Urinary bladder (tissue), 4 donors: ENCODE measurements around the gene C18orf32. TPM values are rescaled to one million over a fixed set of nuclear protein-coding genes. Genes with fewer than 3 reads are reported as not detected.
A peak's percentile ranks its signal among the peaks of the same experiment; 100 is the strongest.
"Not testable (repeated sequence)": the region's sequence is repeated elsewhere in the genome, so short reads cannot be mapped to it uniquely, and the experiment has no call there.

Experiments
- DNase-seq: peaks from one replicate; pipeline ENCODE4 v3.0.0-alpha.2; 2015; ENCODE audit errors: extremely low spot score
- H3K27ac ChIP-seq: one replicate; pipeline ENCODE4 v1.5.1; 2013; ENCODE audit warnings: low read depth, mild to moderate bottlenecking, moderate library complexity
- H3K36me3 ChIP-seq: one replicate; pipeline ENCODE4 v1.6.1; 2013; ENCODE audit warnings: mild to moderate bottlenecking, moderate library complexity; ENCODE audit not compliant: insufficient read depth
- H3K4me1 ChIP-seq: one replicate; pipeline ENCODE4 v1.6.1; 2013; ENCODE audit warnings: mild to moderate bottlenecking, moderate library complexity; ENCODE audit not compliant: insufficient read depth
- H3K4me3 ChIP-seq: one replicate; pipeline ENCODE4 v1.5.1; 2013; ENCODE audit warnings: low read depth, low read length
- WGBS: extraction: QIAGEN DNeasy Blood & Tissue Kit; methylation state at CpG from one replicate; pipeline ENCODE4 v1.1.7; 2013; 5-methylcytosine and 5-hydroxymethylcytosine counted together
- polyA plus RNA-seq: library from polyadenylated mRNA; stranded (reverse); fragments of 200-250 nt; gene quantifications from one replicate; pipeline ENCODE4 v1.2.3, GENCODE V29; 2013
- total RNA-seq: library from RNA; depleted of rRNA; stranded (reverse); fragments of >200 nt; gene quantifications from one replicate; pipeline ENCODE4 v1.2.3, GENCODE V29; 2014
- donor health status: healthy with polysubstance abuse.
- donor health status: healthy.

The C18orf32 gene
- total RNA-seq (38.3 TPM), polyA plus RNA-seq (81.5 TPM)

DNA sequence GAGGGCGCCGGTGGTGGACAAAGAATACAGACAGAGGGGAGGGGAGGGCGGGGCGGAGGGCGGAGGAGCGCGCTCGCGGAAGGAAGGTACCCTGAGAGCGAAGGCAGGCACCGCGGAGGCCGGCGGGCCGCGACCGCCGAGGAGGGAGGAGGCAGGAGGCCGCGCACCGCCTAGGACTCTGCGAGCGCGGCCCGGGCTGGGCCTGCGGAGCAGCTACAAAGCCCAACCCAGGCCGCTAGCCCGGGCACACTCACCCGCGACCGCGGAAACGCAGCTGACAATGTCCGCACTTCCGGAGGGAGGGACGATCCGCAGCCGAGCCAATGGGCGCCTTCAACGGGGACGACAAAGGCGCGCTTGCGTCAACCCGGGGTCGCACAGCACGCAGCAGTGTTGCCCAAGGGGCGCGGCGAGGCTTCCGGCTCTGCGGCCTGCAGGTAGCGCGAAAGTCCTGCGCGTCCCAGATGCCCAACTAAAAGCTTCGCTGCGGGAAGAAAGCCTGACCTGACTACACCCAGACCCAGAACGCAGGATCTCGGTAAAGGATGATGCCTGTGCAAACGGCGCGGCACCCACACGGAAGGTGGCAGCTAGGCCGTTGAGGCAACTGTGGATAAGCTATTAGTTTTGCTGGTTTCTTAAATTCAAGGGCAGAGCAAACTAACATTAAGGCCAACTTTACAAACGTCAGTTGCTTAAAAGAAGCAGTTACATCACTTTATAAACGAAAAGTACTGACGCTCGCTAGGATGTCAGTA, at the start of gene C18orf32:
C18orf32 (minus strand) TSS at position 282 of the 758 bp plus-strand sequence. CDS start 3,486 bp downstream, outside the sequence.
- H3K36me3 ChIP-seq, result peaks cover 3% of the 10 kb centered on the region
- H3K4me3 ChIP-seq, result peak within 1 kb of the TSS; percentile 78
- DNase-seq, result peak; percentile 83
- 4% methylated on average over 69 of the region's 69 CpGs for WGBS
- H3K4me1 ChIP-seq, result peaks cover 2% of the 10 kb centered on the region
- H3K27ac ChIP-seq, result peak within 1 kb of the TSS; percentile 94

DNA sequence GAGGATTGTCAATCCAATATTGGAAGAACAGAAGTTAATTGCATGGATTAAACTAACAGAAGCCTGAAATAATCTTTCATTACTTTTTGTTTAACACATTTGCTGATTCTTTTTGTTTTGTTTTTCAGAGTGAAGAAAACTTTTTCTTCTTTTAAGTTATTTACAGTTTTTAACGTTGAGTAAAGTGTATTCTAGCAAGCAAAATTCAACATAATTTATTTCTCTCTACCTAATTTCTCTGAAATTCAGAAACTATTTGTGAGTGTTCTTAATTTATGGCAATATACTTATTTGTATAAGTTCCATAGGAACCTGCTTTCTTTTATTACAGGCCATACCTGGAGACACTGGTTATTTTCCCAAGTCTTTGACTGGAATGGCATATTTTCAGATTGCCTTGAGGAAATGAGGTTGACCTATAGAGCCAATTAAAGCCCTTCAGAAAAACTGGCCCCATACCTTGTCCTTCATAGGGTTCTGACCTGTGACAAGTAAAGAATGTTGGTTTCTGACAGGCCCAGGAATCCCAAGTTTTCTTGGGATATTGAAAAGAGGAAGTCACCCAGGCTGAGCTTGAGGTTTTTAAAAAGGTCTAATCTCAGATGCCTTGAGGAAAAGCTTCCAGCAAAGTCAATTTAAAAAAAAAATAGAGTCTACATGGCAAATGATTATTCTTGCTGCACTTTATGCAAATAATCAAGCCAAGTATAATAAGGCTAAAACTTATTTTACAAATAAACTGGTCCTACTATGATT, 48.0 kb upstream of the C18orf32 start:
- no peaks in the 10 kb centered on the region for H3K4me1 ChIP-seq
- no peaks in the 10 kb centered on the region for H3K36me3 ChIP-seq
- no peak overlapping the region for H3K27ac ChIP-seq
- DNase-seq, result no peak
- H3K4me3 ChIP-seq, result no peak overlapping the region
- 92% methylated on average over 1 of the region's 1 CpG for WGBS

DNA sequence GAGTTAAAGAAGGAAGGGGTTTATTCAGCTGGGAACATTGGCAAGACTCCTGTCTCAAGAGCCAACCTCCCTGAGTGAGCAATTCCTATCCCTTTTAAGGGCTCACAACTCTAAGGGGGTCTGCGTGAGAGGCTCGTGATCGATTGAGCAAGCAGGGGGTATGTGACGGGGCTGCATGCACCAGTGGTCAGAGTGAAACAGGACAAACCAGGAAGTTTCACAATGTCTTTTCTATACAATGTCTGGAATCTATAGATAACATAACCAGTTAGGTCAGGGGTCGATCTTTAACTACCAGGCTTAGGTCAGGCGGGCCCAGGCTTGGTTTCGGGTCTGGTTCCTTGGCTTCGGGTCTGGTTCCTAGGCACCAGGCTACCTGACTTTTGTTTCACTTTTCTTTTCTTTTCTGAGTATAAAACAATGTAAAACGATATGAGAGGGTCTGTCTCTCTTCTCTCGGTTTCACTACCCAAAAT, 44.7 kb upstream of the C18orf32 start:
- no peaks in the 10 kb centered on the region for H3K4me1 ChIP-seq
- WGBS, result 62% methylated on average over 10 of the region's 10 CpGs
- no peaks in the 10 kb centered on the region for H3K36me3 ChIP-seq
- H3K27ac ChIP-seq, result no peak overlapping the region
- no peak for DNase-seq
- H3K4me3 ChIP-seq, result no peak overlapping the region

DNA sequence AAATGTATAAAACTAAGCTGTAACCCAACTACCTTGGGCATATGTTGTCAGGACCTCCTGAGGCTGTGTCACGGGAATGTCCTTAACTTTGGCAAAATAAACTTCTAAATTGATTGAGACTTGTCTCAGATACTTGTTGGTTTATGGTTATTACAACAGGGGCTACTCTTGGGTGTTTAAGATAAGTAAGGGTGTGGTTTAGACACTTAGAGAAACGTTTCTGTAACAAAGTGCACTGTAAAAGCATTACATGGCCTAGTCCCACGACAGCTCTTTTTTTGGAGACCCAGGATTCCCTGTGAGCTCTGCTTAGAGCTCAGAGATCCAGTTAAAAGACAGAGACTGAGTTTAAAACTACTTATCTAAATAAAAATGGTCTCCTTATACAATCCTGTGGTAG, 42.6 kb upstream of the C18orf32 start:
- no peaks in the 10 kb centered on the region for H3K4me1 ChIP-seq
- H3K36me3 ChIP-seq, result no peaks in the 10 kb centered on the region
- WGBS, result 61% methylated on average over 3 of the region's 3 CpGs
- DNase-seq, result no peak
- H3K4me3 ChIP-seq, result no peak overlapping the region
- no peak overlapping the region for H3K27ac ChIP-seq

DNA sequence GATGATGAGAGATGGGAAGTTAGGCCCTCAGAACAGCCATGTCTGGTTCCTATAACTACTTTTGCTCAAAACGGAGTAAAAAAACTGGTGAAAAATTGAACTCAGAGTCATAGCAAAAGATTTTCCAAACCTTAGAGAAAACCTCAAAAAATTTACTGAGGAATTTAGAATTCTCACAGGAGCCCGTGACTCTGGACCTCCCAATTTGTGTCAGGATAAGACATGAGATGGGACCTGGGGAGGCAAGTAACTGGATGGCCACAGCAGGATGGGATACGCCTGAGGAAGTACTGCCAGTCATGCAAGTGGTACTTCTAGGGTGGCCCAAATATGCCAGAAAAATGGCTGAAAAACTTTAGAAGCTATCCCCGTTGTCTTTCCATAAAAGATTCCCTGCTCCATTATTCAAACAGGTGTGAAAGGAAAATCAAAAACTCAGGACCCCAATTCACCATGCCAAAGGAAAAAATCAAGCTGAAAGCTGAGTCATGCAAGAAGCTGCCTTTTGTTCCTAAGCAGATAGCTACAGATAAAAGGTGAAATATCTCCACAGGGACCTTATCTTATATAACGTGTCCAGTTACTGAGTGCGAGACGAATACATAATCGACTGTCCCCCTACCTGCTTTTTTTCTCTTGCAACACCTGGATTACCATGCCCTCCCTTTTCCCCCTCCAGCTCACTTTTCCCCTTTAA, 40.7 kb upstream of the C18orf32 start:
- H3K36me3 ChIP-seq, result no peaks in the 10 kb centered on the region
- no peak for DNase-seq
- H3K4me3 ChIP-seq, result no peak overlapping the region
- H3K27ac ChIP-seq, result no peak overlapping the region
- WGBS, result 47% methylated on average over 8 of the region's 8 CpGs
- no peaks in the 10 kb centered on the region for H3K4me1 ChIP-seq

DNA sequence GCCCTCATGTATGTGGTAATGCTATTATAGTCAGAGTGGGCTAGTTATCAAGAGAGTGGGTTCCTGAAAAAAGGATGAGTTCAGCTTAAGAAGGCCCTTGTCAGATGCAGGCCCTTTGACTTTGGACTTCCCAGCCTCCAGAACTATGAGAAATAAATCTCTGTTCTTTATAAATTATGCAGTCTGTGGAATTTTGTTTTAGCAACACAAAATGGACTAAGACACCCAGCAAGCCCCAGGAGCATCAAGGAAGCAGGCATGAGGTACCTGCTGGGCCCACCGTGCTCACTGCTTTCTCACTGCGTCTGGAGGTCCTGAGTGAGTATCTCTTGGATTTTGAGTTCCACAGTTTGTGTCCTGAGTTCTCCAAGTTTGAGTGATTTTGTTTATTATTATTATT, 38.9 kb upstream of the C18orf32 start:
- Histone ChIP-seq H3K27ac (no peak overlapping the region), H3K36me3 (no peaks in the 10 kb centered on the region), H3K4me1 (no peaks in the 10 kb centered on the region), H3K4me3 (no peak overlapping the region)
- no peak for DNase-seq
- WGBS, result 96% methylated on average over 2 of the region's 2 CpGs

DNA sequence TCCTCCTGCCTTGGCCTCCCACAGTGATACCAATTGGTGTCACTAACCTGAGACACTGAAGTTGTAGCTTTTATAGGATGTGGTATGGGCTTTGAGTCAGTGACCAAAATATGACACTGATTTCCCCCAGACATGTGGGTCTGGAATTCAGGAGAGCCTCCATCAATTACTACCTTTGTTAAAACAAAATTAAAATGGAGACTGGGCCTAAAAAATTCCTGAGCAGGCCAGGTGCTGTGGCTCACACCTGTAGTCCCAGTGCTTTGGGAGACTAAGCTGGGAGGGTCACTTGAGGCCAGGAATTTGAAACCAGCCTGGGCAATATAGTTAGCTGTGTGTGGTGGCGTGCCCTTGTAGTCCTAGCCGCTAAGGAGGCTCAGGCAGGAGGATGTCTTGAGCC, 37.9 kb upstream of the C18orf32 start:
- H3K36me3 ChIP-seq, result no peaks in the 10 kb centered on the region
- no peak overlapping the region for H3K4me3 ChIP-seq
- DNase-seq, result no peak
- WGBS, result 98% methylated on average over 2 of the region's 2 CpGs
- H3K4me1 ChIP-seq, result no peaks in the 10 kb centered on the region
- no peak overlapping the region for H3K27ac ChIP-seq

DNA sequence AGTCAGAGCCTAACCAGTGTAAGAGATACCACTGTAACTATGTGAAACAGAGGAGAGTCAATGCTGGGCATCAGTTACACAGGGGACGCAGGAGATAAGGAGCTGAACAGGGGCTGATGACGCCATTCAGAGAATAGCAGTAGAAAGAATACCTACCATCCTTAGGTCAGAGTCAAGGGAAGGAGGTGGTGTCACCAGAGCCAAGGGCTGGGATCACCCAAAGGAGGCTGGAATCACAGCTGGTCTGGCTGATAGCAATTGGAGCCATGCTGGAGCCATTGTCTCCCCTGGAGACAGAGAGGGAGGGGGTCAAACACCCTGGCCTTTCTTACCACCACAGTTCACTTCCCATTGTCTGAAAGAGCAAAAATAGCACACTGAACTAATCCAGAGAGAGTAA, 37.3 kb upstream of the C18orf32 start:
- no peak overlapping the region for H3K4me3 ChIP-seq
- no peak for DNase-seq
- H3K36me3 ChIP-seq, result no peaks in the 10 kb centered on the region
- H3K4me1 ChIP-seq, result no peaks in the 10 kb centered on the region
- WGBS, result 95% methylated on average over 2 of the region's 2 CpGs
- H3K27ac ChIP-seq, result no peak overlapping the region

DNA sequence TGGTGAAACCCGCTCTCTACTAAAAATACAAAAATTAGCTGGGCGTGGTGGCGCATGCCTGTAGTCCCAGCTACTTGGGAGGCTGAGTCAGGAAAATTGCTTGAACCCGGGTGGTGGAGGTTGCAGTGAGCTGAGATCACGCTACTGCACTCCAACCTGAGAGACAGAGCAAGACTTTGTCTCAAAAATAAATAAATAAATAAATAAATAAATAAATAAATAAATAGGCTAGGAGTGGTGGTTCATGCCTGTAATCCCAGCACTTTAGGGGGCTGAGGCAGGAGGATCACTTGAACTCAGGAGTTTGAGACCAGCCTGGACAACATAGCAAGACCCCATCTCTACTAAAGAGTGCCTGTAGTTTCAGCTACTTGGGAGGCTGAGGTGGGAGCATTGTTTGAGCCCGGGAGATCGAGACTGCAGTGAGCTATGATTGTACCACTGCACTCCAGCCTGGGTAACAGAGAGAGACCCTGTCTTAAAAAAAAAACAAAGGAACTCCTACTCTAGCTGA, 36.6 kb upstream of the C18orf32 start:
- not testable (repeated sequence) for DNase-seq, H3K36me3 ChIP-seq, H3K4me1 ChIP-seq, H3K27ac ChIP-seq, H3K4me3 ChIP-seq
- WGBS, result 94% methylated on average over 7 of the region's 7 CpGs

DNA sequence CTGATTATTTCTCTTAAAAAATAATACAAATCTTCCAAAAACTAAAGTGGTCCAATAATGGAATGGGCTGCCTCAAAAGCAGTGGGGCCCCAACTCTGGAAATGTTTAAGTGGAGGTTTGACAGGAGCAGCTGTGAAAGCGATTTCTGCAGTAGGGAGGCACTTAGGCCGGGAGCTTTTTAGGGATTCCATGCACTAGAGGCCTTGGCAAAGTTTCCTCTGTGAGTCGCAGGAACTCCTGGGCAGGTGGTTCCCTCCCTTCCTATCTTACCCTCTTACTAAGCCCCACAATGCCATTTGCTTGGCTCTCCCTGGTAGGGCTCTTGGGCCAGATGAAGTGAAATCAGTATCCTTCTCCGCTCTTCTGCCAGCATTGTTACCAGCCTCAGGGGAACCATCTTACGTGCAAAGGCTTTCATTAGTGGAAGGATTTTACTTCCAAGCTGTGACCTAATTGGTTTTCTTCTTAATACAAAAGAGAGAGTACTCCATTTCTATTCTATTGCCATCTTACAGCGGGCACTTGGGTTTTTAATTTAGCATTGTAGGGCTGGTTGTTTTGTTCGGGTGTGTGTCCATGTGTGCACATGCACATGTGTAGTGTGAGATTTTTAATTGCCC, 34.3 kb upstream of the C18orf32 start:
- Histone ChIP-seq H3K4me3 (no peak overlapping the region), H3K27ac (no peak overlapping the region), H3K4me1 (no peaks in the 10 kb centered on the region), H3K36me3 (no peaks in the 10 kb centered on the region)
- DNase-seq, result no peak
- 74% methylated on average over 7 of the region's 7 CpGs for WGBS

DNA sequence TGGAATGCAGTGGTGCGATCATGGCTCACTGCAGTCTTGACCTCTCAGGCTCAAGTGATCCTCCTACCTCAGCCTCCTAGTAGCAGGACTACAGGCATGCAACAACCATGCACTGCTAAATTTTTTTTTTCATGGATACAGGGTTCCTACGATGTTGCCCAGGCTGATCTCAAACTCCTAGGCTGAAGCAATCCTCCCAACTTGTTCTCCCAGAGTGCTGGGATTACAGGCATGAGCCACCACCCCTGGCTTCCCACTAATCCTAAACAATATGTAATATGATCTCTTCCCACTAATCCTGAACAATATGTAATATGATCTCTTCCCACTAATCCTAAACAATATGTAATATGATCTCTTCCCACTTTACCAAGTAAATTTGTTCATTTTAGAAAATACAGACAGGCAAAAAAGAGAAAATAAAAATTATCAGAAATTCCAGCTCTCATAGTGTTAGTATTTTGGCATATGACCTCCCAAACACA, 33.7 kb upstream of the C18orf32 start:
- DNase-seq, result no peak
- Histone ChIP-seq H3K27ac (no peak overlapping the region), H3K4me3 (no peak overlapping the region), H3K36me3 (no peaks in the 10 kb centered on the region), H3K4me1 (no peaks in the 10 kb centered on the region)
- 73% methylated on average over 2 of the region's 2 CpGs for WGBS

DNA sequence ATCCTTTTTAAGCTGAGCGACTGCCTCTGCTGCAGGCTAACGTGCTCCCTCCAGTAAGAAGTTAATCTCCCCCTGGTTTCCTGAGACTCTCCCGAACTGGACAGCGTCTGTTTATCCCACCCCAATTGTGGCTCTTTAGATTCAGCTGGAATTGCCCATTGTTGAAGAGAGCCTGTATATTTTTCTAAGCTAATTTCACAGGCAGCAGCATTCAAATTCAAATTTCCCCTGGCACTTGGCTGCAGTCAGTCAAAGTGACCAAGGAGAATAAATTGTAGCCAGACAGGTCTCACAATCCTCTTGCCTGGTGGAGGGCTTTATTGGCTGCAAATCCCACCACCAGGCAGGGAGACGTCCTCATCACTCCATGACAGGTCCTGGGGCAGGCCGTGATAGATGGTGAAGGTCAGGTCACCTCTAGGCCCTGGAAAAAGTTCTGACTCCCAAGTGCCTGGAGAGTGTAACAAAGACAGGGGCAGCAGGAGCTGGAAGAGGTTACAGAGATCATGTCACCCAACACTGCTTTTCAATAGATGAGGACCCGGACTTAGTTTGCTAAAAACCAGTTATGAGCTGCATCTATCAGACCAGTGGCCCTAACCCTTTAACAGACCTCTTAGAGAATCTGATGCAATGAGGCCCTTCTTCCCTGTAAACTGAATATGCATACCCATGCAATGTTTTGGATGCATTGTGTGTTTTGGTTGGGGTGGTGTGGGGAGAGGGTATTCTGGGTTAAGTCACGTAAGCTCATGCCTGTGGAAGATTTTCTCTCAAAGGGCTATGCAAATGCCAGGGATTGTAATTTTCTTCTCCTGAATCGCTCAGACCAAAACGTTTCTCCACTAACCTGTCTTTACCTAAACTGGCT, 32.3 kb upstream of the C18orf32 start:
- H3K27ac ChIP-seq, result no peak overlapping the region
- no peaks in the 10 kb centered on the region for H3K36me3 ChIP-seq
- no peaks in the 10 kb centered on the region for H3K4me1 ChIP-seq
- no peak for DNase-seq
- no peak overlapping the region for H3K4me3 ChIP-seq
- 79% methylated on average over 10 of the region's 10 CpGs for WGBS
